B cell (primary cell): ENCODE results near the gene AAMP. TPM values are rescaled to one million over a fixed set of nuclear protein-coding genes. Genes with fewer than 3 reads are reported as not detected.

Experiments used
- ATAC-seq: fragments of 200-7000 bp; cut with Tn5 transposase; one replicate; pipeline ENCODE4 v1.10.0; 2021; ENCODE audit warnings: low read depth, mild to moderate bottlenecking, moderate number of reproducible peaks, moderate library complexity
- CTCF ChIA-PET: fragments of 350-600 bp; sonication (Branson Sonifier 250); formaldehyde crosslinking; loops from one replicate; lab custom pipeline; 2021; ENCODE audit warnings: antibody characterized with exemption, inconsistent platforms; lab: Charles Lee
- POLR2A ChIA-PET: fragments of 350-600 bp; sonication (Branson Sonifier 250); formaldehyde crosslinking; loops from one replicate; lab custom pipeline; 2021; ENCODE audit warnings: antibody characterized with exemption; lab: Charles Lee
- DNase-seq: peaks from one replicate; pipeline ENCODE4 v3.0.0; 2013
- H2AFZ ChIP-seq: 2 replicates; pipeline ENCODE4 v1.6.1; 2012; ENCODE audit warnings: mild to moderate bottlenecking, low read depth, low read length; ENCODE audit not compliant: insufficient read depth, poor library complexity, severe bottlenecking
- H3K27ac ChIP-seq, 2 donors: 1 replicate in 1 of 2; 2 replicates in 1 of 2; pipeline ENCODE4 v1.5.1; 2012 to 2013; ENCODE audit warnings: low read length in 2 of 2, mild to moderate bottlenecking in 2 of 2, moderate library complexity in 1 of 2
- H3K27me3 ChIP-seq, 4 experiments: fragments of 200-600 bp in 1 of 4; sonication (generic) in 1 of 4; replicated peaks in 1 of 4; 1 replicate in 2 of 4; 2 replicates in 2 of 4; pipeline versions ENCODE4 v1.6.1 to v1.7.0; 2013 to 2016; ENCODE audit warnings: low read length in 3 of 4, mild to moderate bottlenecking in 2 of 4, mixed read lengths in 1 of 4, moderate library complexity in 1 of 4; ENCODE audit not compliant: insufficient read depth in 4 of 4, control insufficient read depth in 3 of 4; ENCODE audit errors: control extremely low read depth in 1 of 4
- H3K36me3 ChIP-seq, 2 experiments: replicated peaks in 1 of 2; 1 replicate in 1 of 2; 2 replicates in 1 of 2; pipeline versions ENCODE4 v1.6.1 to v1.7.1; 2013; ENCODE audit warnings: low read length in 1 of 2; ENCODE audit not compliant: insufficient read depth in 2 of 2, control insufficient read depth in 1 of 2; ENCODE audit errors: control extremely low read depth in 1 of 2, extremely low read depth in 1 of 2
- H3K4me1 ChIP-seq, 2 donors: fragments of 200-600 bp in 1 of 2; sonication (generic) in 1 of 2; 1 replicate in 1 of 2; 2 replicates in 1 of 2; pipeline versions ENCODE4 v1.5.1 to v1.6.1; 2013 to 2017; ENCODE audit warnings: low read length in 2 of 2; ENCODE audit not compliant: control insufficient read depth in 2 of 2, insufficient read depth in 2 of 2
- H3K4me2 ChIP-seq: replicated peaks from 2 replicates; pipeline ENCODE3; 2012; ENCODE audit warnings: mild to moderate bottlenecking, low read depth, low read length; ENCODE audit not compliant: poor library complexity, severe bottlenecking
- H3K4me3 ChIP-seq, 5 experiments: fragments of 200-600 bp in 1 of 5; sonication (generic) in 1 of 5; 1 replicate in 3 of 5; 2 replicates in 2 of 5; pipeline versions ENCODE4 v1.5.1 to v1.7.0; 2011 to 2016; ENCODE audit warnings: low read length in 4 of 5, mild to moderate bottlenecking in 4 of 5, low read depth in 2 of 5, control low read depth in 1 of 5, moderate library complexity in 1 of 5; ENCODE audit not compliant: insufficient read depth in 1 of 5; ENCODE audit errors: control extremely low read depth in 1 of 5, extremely low read depth in 1 of 5
- H3K79me2 ChIP-seq: fragments of 200-600 bp; sonication (generic); one replicate; pipeline ENCODE4 v1.6.0; 2016; ENCODE audit warnings: low read length; ENCODE audit not compliant: control insufficient read depth, insufficient read depth
- H3K9ac ChIP-seq: fragments of 200-600 bp; sonication (generic); 2 replicates; pipeline ENCODE4 v1.6.1; 2017; ENCODE audit warnings: mild to moderate bottlenecking, low read length, moderate library complexity
- H3K9me3 ChIP-seq, 3 donors: one replicate each; pipeline versions ENCODE4 v1.6.1 to v1.7.1; 2013; ENCODE audit warnings: low read length in 2 of 3; ENCODE audit not compliant: control insufficient read depth in 2 of 3, insufficient read depth in 1 of 3; ENCODE audit errors: control extremely low read depth in 1 of 3
- H4K20me1 ChIP-seq: 2 replicates; pipeline ENCODE4 v1.6.0; 2012; ENCODE audit warnings: mild to moderate bottlenecking, low read length; ENCODE audit not compliant: insufficient read depth, control insufficient read depth, poor library complexity, severe bottlenecking
- H3K27ac Mint-ChIP-seq: one replicate; pipeline ENCODE4 v1.8.0; 2021; ENCODE audit warnings: mixed read lengths
- H3K27me3 Mint-ChIP-seq: one replicate; pipeline ENCODE4 v1.8.0; 2021; ENCODE audit warnings: mixed read lengths
- H3K4me1 Mint-ChIP-seq: one replicate; pipeline ENCODE4 v1.8.0; 2021; ENCODE audit warnings: mixed read lengths
- H3K4me3 Mint-ChIP-seq: one replicate; pipeline ENCODE4 v1.8.0; 2021; ENCODE audit warnings: mixed read lengths
- H3K9me3 Mint-ChIP-seq: one replicate; pipeline ENCODE4 v1.8.0; 2022; ENCODE audit warnings: mixed read lengths; ENCODE audit not compliant: insufficient read depth
- CTCF ChIP-seq: fragments of 200-600 bp; IDR thresholded peaks from one replicate; pipeline ENCODE4 v1.8.0; 2022; ENCODE audit warnings: antibody characterized with exemption, mild to moderate bottlenecking
- EZH2 ChIP-seq: IDR thresholded peaks from 2 replicates; pipeline ENCODE4 v1.6.1; 2012; ENCODE audit warnings: borderline replicate concordance, low read depth, mild to moderate bottlenecking, moderate library complexity, low read length; ENCODE audit not compliant: insufficient read depth, poor library complexity, severe bottlenecking
- WGBS: methylation state at CpG from one replicate; pipeline ENCODE4 v1.1.5; 2013; ENCODE audit warnings: missing lambda C conversion rate; ENCODE audit not compliant: insufficient coverage; 5-methylcytosine and 5-hydroxymethylcytosine counted together
- intact Hi-C: fragments of 100-400 bp; cut with micrococcal nuclease; formaldehyde crosslinking; loops from one replicate; pipeline ENCODE4 v1.10.0; 2022
- polyA plus RNA-seq: library from polyadenylated mRNA; depleted of rRNA; stranded (reverse); fragments of >200 nt; gene quantifications from 2 replicates; pipeline ENCODE4 v1.2.3, GENCODE V29; 2012
- total RNA-seq, 2 donors: library from RNA; stranded (reverse); fragments of 120-200 nt in 1 of 2; gene quantifications; 1 replicate in 1 of 2; 2 replicates in 1 of 2; pipeline versions ENCODE4 v1.2.3 to v1.2.4, GENCODE V29; 2013 to 2022

Gene AAMP
- total and polyA plus RNA-seq, 2 donors (not counting 1 experiment from before 2014, with no cell fraction given): 56.4 to 65.7 TPM

GRCh38 chr2:218260742-218261422 lies 9.1 kb downstream of the AAMP start, which contains the start of gene GPBAR1:
TSS of gene GPBAR1 (plus strand) at chr2:218261015. CDS start at chr2:218262725, 1,710 bp downstream.
- WGBS: 88% methylated on average over 6 of the region's 10 CpGs
- no peak for TF ChIP-seq EZH2
- no peak for TF ChIP-seq CTCF
- Mint-ChIP-seq H3K4me3 (peak within 1 kb of the TSS; percentile 71), H3K9me3 (no peaks in the 10 kb centered on the region), H3K27me3 (no peaks in the 10 kb centered on the region), H3K4me1 (peaks cover 64% of the 10 kb centered on the region), H3K27ac (peak within 1 kb of the TSS; percentile 92)
- Histone ChIP-seq H3K4me3 (no peak within 1 kb of the TSS), H4K20me1 (peaks cover 33% of the 10 kb centered on the region), H2AFZ (no peak within 1 kb of the TSS), H3K79me2 (peaks cover 14% of the 10 kb centered on the region), H3K4me2 (peak within 1 kb of the TSS; percentile 56), H3K4me1 (peaks cover 48 to 68% of the 10 kb centered on the region in 2 donors), H3K36me3 (peaks cover 1 to 41% of the 10 kb centered on the region in 2 experiments), H3K9me3 (no peaks in the 10 kb centered on the region), H3K27ac (peak within 1 kb of the TSS; percentile 33 to 85), H3K27me3 (no peaks in the 10 kb centered on the region), H3K9ac (no peak within 1 kb of the TSS)
- intact Hi-C loops: no loop called here
- no peak for DNase-seq
- POLR2A ChIA-PET: no interaction called here
- no peak for ATAC-seq
- CTCF ChIA-PET: interaction anchor here (0.5 to 2.2 kb wide), 3 partner anchors 11 to 95 kb away, joined by 3 to 8 read pairs (median 3); no protein-coding TSS in a partner anchor

GRCh38 chr2:218260166-218260565 lies 9.8 kb downstream of the AAMP start:
- Histone ChIP-seq H3K27me3 (no peaks in the 10 kb centered on the region), H4K20me1 (peaks cover 26% of the 10 kb centered on the region), H3K4me3 (no peak overlapping the region), H3K27ac (peak overlapping the region in 1 of 2 donors; percentile 85), H3K4me2 (no peak overlapping the region), H3K9me3 (no peaks in the 10 kb centered on the region), H3K79me2 (peaks cover 10% of the 10 kb centered on the region), H3K4me1 (peaks cover 48 to 68% of the 10 kb centered on the region in 2 donors), H2AFZ (no peak overlapping the region), H3K36me3 (peaks cover 1 to 41% of the 10 kb centered on the region in 2 experiments), H3K9ac (no peak overlapping the region)
- 90% methylated on average over 2 of the region's 5 CpGs for WGBS
- intact Hi-C loops: no loop called here
- Mint-ChIP-seq H3K4me3 (peak overlapping the region; percentile 20), H3K4me1 (peaks cover 66% of the 10 kb centered on the region), H3K27ac (peak overlapping the region; percentile 85), H3K27me3 (no peaks in the 10 kb centered on the region), H3K9me3 (no peaks in the 10 kb centered on the region)
- ChIA-PET CTCF (interaction anchor here (0.8 to 1.3 kb wide), 4 partner anchors 10 to 96 kb away, joined by 3 read pairs; partner anchors contain the start of genes AAMP and PNKD), POLR2A (no interaction called here)
- ATAC-seq: no peak
- DNase-seq: no peak
- no peak for TF ChIP-seq CTCF
- TF ChIP-seq EZH2: no peak
